Fibroblast of lung (primary cell): ENCODE measurements around the gene ZDHHC22. TPM values are rescaled to one million over a fixed set of nuclear protein-coding genes. Genes with fewer than 3 reads are reported as not detected.

Source experiments
- DNase-seq, 2 donors: peaks; one replicate each; pipeline versions ENCODE4 v3.0.0 to v3.0.0-alpha.2; 2010; ENCODE audit warnings: low read depth in 2 of 2
- H2AFZ ChIP-seq: 2 replicates; pipeline ENCODE4 v1.5.1; 2012; ENCODE audit warnings: low read length, control low read depth, inconsistent platforms
- H3K27ac ChIP-seq: 2 replicates; pipeline ENCODE4 v1.5.1; 2011; ENCODE audit warnings: low read length, control low read depth; ENCODE audit not compliant: insufficient read depth
- H3K27me3 ChIP-seq: 2 replicates; pipeline ENCODE4 v1.5.1; 2011; ENCODE audit warnings: mild to moderate bottlenecking, low read length; ENCODE audit not compliant: control insufficient read depth, insufficient read depth
- H3K36me3 ChIP-seq: 2 replicates; pipeline ENCODE4 v1.5.1; 2011; ENCODE audit warnings: low read length; ENCODE audit not compliant: control insufficient read depth, insufficient read depth
- H3K4me1 ChIP-seq: 2 replicates; pipeline ENCODE4 v1.5.1; 2011; ENCODE audit warnings: low read length; ENCODE audit not compliant: control insufficient read depth, insufficient read depth; ENCODE audit errors: extremely low read depth
- H3K4me2 ChIP-seq: 2 replicates; pipeline ENCODE4 v1.5.1; 2011; ENCODE audit warnings: low read length, control low read depth; ENCODE audit not compliant: insufficient read depth; ENCODE audit errors: extremely low read depth
- H3K4me3 ChIP-seq, 4 experiments: fragments of 200-600 bp in 1 of 4; sonication (generic) in 1 of 4; replicated peaks in 1 of 4; 2 replicates each; pipeline ENCODE4 v1.5.1; 2011 to 2016; ENCODE audit warnings: low read length in 4 of 4, low read depth in 3 of 4, mild to moderate bottlenecking in 3 of 4, control low read depth in 2 of 4, inconsistent platforms in 1 of 4, mixed read lengths in 1 of 4; ENCODE audit not compliant: insufficient read depth in 1 of 4; ENCODE audit errors: control extremely low read depth in 1 of 4
- H3K79me2 ChIP-seq: 2 replicates; pipeline ENCODE4 v1.5.1; 2012; ENCODE audit warnings: mild to moderate bottlenecking, low read length, inconsistent platforms; ENCODE audit not compliant: control insufficient read depth, insufficient read depth
- H3K9ac ChIP-seq: 2 replicates; pipeline ENCODE4 v1.5.1; 2011; ENCODE audit warnings: mild to moderate bottlenecking, low read length, control low read depth; ENCODE audit not compliant: insufficient read depth
- H3K9me3 ChIP-seq: 2 replicates; pipeline ENCODE4 v1.5.1; 2012; ENCODE audit warnings: low read depth, low read length; ENCODE audit not compliant: control insufficient read depth, insufficient read depth
- H4K20me1 ChIP-seq: 2 replicates; pipeline ENCODE4 v1.5.1; 2011; ENCODE audit warnings: low read length; ENCODE audit not compliant: control insufficient read depth, insufficient read depth; ENCODE audit errors: extremely low read depth
- CTCF ChIP-seq, 2 donors: IDR thresholded peaks in 1 of 2; conservative IDR thresholded peaks in 1 of 2; 1 replicate in 1 of 2; 2 replicates in 1 of 2; pipeline ENCODE4 v1.5.1; 2011 to 2012; ENCODE audit warnings: low read length in 2 of 2, control low read depth in 1 of 2, inconsistent platforms in 1 of 2, low read depth in 1 of 2, mild to moderate bottlenecking in 1 of 2
- EZH2 ChIP-seq: IDR thresholded peaks from 2 replicates; pipeline ENCODE4 v1.5.1; 2012; ENCODE audit warnings: low read length, control low read depth, mild to moderate bottlenecking; ENCODE audit errors: missing control alignments
- polyA plus RNA-seq, 2 donors: library from polyadenylated mRNA; depleted of rRNA in 1 of 2; stranded (reverse) in 1 of 2; unstranded in 1 of 2; fragments of >200 nt; gene quantifications; 2 replicates each; pipeline ENCODE4 v1.2.1, GENCODE V29; 2011 to 2012; ENCODE audit warnings: missing spikeins in 1 of 2
- total RNA-seq: library from RNA; depleted of rRNA; stranded (reverse); fragments of >200 nt; gene quantifications from 2 replicates; pipeline ENCODE4 v1.2.1, GENCODE V29; 2014

Gene ZDHHC22
- total and polyA plus RNA-seq, 2 donors (not counting 1 experiment from before 2014, with no cell fraction given) = not detected

- Histone ChIP-seq H3K27ac (no peak overlapping the region), H3K9me3 (no peaks in the 10 kb centered on the region), H3K9ac (no peak overlapping the region), H3K4me1 (no peaks in the 10 kb centered on the region), H3K79me2 (no peaks in the 10 kb centered on the region), H3K4me3 (no peak overlapping the region), H4K20me1 (no peaks in the 10 kb centered on the region), H3K4me2 (no peak overlapping the region), H2AFZ (no peak overlapping the region), H3K36me3 (no peaks in the 10 kb centered on the region), H3K27me3 (peaks cover 21% of the 10 kb centered on the region)
- TF ChIP-seq EZH2 = no peak
- no peak for TF ChIP-seq CTCF (conservative IDR thresholded peaks at IDR 0.05 in 1 of 2, IDR thresholded peaks at IDR 0.05 in 1 of 2; ENCODE audit: low read depth in 1 of 2, low read length in 2 of 2)
- no peak for DNase-seq
These were observed 43.5 kb upstream of the ZDHHC22 start for GRCh38 chr14:77185093-77185465.

GRCh38 chr14:77184396-77185092 is 43.0 kb upstream of the ZDHHC22 start:
- TF ChIP-seq CTCF (conservative IDR thresholded peaks at IDR 0.05 in 1 of 2, IDR thresholded peaks at IDR 0.05 in 1 of 2; ENCODE audit: low read depth in 1 of 2, low read length in 2 of 2) (no peak), EZH2 (no peak)
- no peaks in the 10 kb centered on the region for H4K20me1 ChIP-seq
- no peaks in the 10 kb centered on the region for H3K9me3 ChIP-seq
- no peak for DNase-seq
- no peaks in the 10 kb centered on the region for H3K36me3 ChIP-seq
- no peak overlapping the region for H2AFZ ChIP-seq
- no peak overlapping the region for H3K27ac ChIP-seq
- H3K4me2 ChIP-seq = no peak overlapping the region
- H3K4me3 ChIP-seq = no peak overlapping the region
- H3K27me3 ChIP-seq = peaks cover 19% of the 10 kb centered on the region
- H3K79me2 ChIP-seq = no peaks in the 10 kb centered on the region
- H3K4me1 ChIP-seq = no peaks in the 10 kb centered on the region
- no peak overlapping the region for H3K9ac ChIP-seq

- Histone ChIP-seq H3K27me3 (peaks cover 18% of the 10 kb centered on the region), H3K36me3 (no peaks in the 10 kb centered on the region), H3K9me3 (no peaks in the 10 kb centered on the region), H3K4me1 (no peaks in the 10 kb centered on the region), H3K27ac (no peak overlapping the region), H4K20me1 (no peaks in the 10 kb centered on the region), H3K4me3 (no peak overlapping the region), H3K4me2 (no peak overlapping the region), H3K79me2 (no peaks in the 10 kb centered on the region), H3K9ac (no peak overlapping the region), H2AFZ (no peak overlapping the region)
- no peak for DNase-seq
- TF ChIP-seq EZH2 (no peak), CTCF (conservative IDR thresholded peaks at IDR 0.05 in 1 of 2, IDR thresholded peaks at IDR 0.05 in 1 of 2; ENCODE audit: low read depth in 1 of 2, low read length in 2 of 2) (no peak)
These were observed 42.3 kb upstream of the ZDHHC22 start for GRCh38 chr14:77183896-77184295.
